Measurements from ENCODE around the gene OCSTAMP. TPM values are rescaled to one million over a fixed set of nuclear protein-coding genes. Genes with fewer than 3 reads are reported as not detected.

The OCSTAMP gene
- total and polyA plus RNA-seq, 10 of the 15 experiments (the other 5 are each of a cell fraction or from before 2014, with no cell fraction given), result 0.09 to 0.46 (median 0.22) TPM; not detected in 2

GRCh38 chr20:46573234-46573633 lies 22.8 kb upstream of the OCSTAMP start:
- ChIA-PET CTCF (interaction anchor here (0.6 to 2.6 kb wide), 6 partner anchors 11 to 324 kb away, joined by 3 to 12 read pairs (median 5); no protein-coding TSS in a partner anchor), SMC1A (ENCODE audit: uncharacterized antibody, unreplicated experiment) (interaction anchor here (0.9 to 1.7 kb wide), 8 partner anchors 9 to 34 kb away, joined by 3 to 4 read pairs (median 3); no protein-coding TSS in a partner anchor), POLR2A (interaction anchor here (1.0 kb wide), 1 partner anchor 10 kb away, joined by 3 read pairs; no protein-coding TSS in a partner anchor), RAD21 (ENCODE audit: unreplicated experiment) (interaction anchor here (1.0 to 1.6 kb wide), 2 partner anchors 13 to 107 kb away, joined by 3 to 5 read pairs; no protein-coding TSS in a partner anchor)
- TF ChIP-seq BACH1 (IDR thresholded peaks at IDR 0.05; ENCODE audit: borderline replicate concordance) (no peak), MAX (IDR thresholded peaks at IDR 0.05; ENCODE audit: low read depth, low read length) (no peak), TCF3 (IDR thresholded peaks at IDR 0.05; ENCODE audit: borderline replicate concordance, insufficient read depth, low read depth, low read length) (no peak), SIX5 (IDR thresholded peaks at IDR 0.05; ENCODE audit: low read depth, low read length, severe bottlenecking) (no peak), IRF5 (IDR thresholded peaks at IDR 0.05; ENCODE audit: borderline replicate concordance) (no peak), STAT1 (conservative IDR thresholded peaks at IDR 0.05) (no peak), BHLHE40 (IDR thresholded peaks at IDR 0.05; ENCODE audit: borderline replicate concordance in 1 of 2, low read depth in 2 of 2, low read length in 1 of 2) (no peak)
- Histone ChIP-seq H3K9ac (ENCODE audit: control insufficient read depth, insufficient read depth, low read length) (no peak overlapping the region), H3K79me2 (ENCODE audit: control insufficient read depth, insufficient read depth, low read length) (no peaks in the 10 kb centered on the region), H3K36me3 (ENCODE audit: control insufficient read depth in 2 of 2, insufficient read depth in 2 of 2, low read length in 1 of 2) (no peaks in the 10 kb centered on the region), H3K4me3 (no peak overlapping the region), H3K9me3 (replicated peaks; ENCODE audit: control insufficient read depth, insufficient read depth, low read length) (no peaks in the 10 kb centered on the region), H3K4me2 (ENCODE audit: control insufficient read depth, insufficient read depth) (no peak overlapping the region), H3K4me1 (ENCODE audit: control insufficient read depth, insufficient read depth, low read length) (no peaks in the 10 kb centered on the region), H3K27ac (ENCODE audit: control insufficient read depth, insufficient read depth) (no peak overlapping the region), H3K27me3 (replicated peaks in 1 of 2; ENCODE audit: control insufficient read depth in 2 of 2, insufficient read depth in 2 of 2, low read length in 1 of 2) (no peaks in the 10 kb centered on the region), H4K20me1 (ENCODE audit: control insufficient read depth, insufficient read depth) (no peaks in the 10 kb centered on the region), H2AFZ (ENCODE audit: control insufficient read depth, low read depth, low read length) (no peak overlapping the region)
- no peak for FAIRE-seq
- no TSS peak for BruUV-seq (replicated peaks)
- intact Hi-C loops (cut with micrococcal nuclease; ENCODE audit: unreplicated experiment), result no loop called here
- DNase-seq (ENCODE audit: low read depth, low spot score), result no peak
- 14% methylated on average over 6 of the region's 6 CpGs for WGBS (ENCODE audit: insufficient coverage, insufficient replicate concordance, low lambda C conversion rate, missing lambda C conversion rate)
- no peak for ATAC-seq
- in situ Hi-C loops (cut with MboI), result no loop called here
